Activated T-helper 2 cell treated with anti-CD3 and anti-CD28 coated beads, Interferon-gamma antibody, Interleukin-2, Interleukin-4, amounts not matched to agents 10 μg/mL and 5 μg/mL and 100 μg/mL, durations not matched to agents 14 hours and 24 hours and 36 hours (primary cell): ENCODE results near the gene LAMA5. TPM values are rescaled to one million over a fixed set of nuclear protein-coding genes. Genes with fewer than 3 reads are reported as not detected.

Experiments used
- DNase-seq: peaks from one replicate; pipeline ENCODE4 v3.0.0; 2021; ENCODE audit warnings: low spot score
- H3K27ac Mint-ChIP-seq: one replicate; pipeline ENCODE4 v1.8.0; 2021; ENCODE audit warnings: mixed read lengths
- H3K27me3 Mint-ChIP-seq: one replicate; pipeline ENCODE4 v1.8.0; 2021; ENCODE audit warnings: low read depth, mixed read lengths
- H3K36me3 Mint-ChIP-seq: one replicate; pipeline ENCODE4 v1.8.0; 2021; ENCODE audit warnings: low read depth, mixed read lengths
- H3K4me1 Mint-ChIP-seq: one replicate; pipeline ENCODE4 v1.8.0; 2021; ENCODE audit warnings: low read depth, mixed read lengths
- H3K4me3 Mint-ChIP-seq: one replicate; pipeline ENCODE4 v1.8.0; 2021; ENCODE audit warnings: low read depth, mild to moderate bottlenecking, moderate library complexity, mixed read lengths
- H3K9me3 Mint-ChIP-seq: one replicate; pipeline ENCODE4 v1.8.0; 2021; ENCODE audit warnings: mixed read lengths
- intact Hi-C: fragments of 100-400 bp; cut with micrococcal nuclease; formaldehyde crosslinking; loops from one replicate; pipeline ENCODE4 v1.15.1; 2023
- total RNA-seq: library from RNA; stranded (reverse); gene quantifications from 2 replicates; pipeline ENCODE4 v1.2.3, GENCODE V29; 2022

LAMA5 gene
- total RNA-seq, 1 donor from 2014 or later = 3.9 TPM

- DNase-seq = no peak
- no peak overlapping the region for H3K27ac Mint-ChIP-seq
- H3K4me1 Mint-ChIP-seq = no peaks in the 10 kb centered on the region
- intact Hi-C loops = no loop called here
- no peaks in the 10 kb centered on the region for H3K9me3 Mint-ChIP-seq
- H3K27me3 Mint-ChIP-seq = no peaks in the 10 kb centered on the region
- peaks cover 18% of the 10 kb centered on the region for H3K36me3 Mint-ChIP-seq
- no peak overlapping the region for H3K4me3 Mint-ChIP-seq
Measured at GRCh38 chr20:62276439-62276838, 90.7 kb downstream of the LAMA5 start.

GRCh38 chr20:62275219-62275618, 91.9 kb downstream of the LAMA5 start:
- H3K36me3 Mint-ChIP-seq = peaks cover 17% of the 10 kb centered on the region
- no peak for DNase-seq

GRCh38 chr20:62274332-62274950, 92.7 kb downstream of the LAMA5 start:
- Mint-ChIP-seq H3K27ac (no peak overlapping the region), H3K9me3 (no peaks in the 10 kb centered on the region), H3K4me3 (no peak overlapping the region), H3K36me3 (peaks cover 17% of the 10 kb centered on the region), H3K4me1 (no peaks in the 10 kb centered on the region), H3K27me3 (no peaks in the 10 kb centered on the region)
- no peak for DNase-seq
- intact Hi-C loops = no loop called here

More at GRCh38 chr20:62275219-62275618, 91.9 kb downstream of the LAMA5 start:
- Mint-ChIP-seq H3K4me3 (no peak overlapping the region), H3K4me1 (no peaks in the 10 kb centered on the region), H3K9me3 (no peaks in the 10 kb centered on the region), H3K27ac (no peak overlapping the region), H3K27me3 (no peaks in the 10 kb centered on the region)
- intact Hi-C loops = no loop called here

- Mint-ChIP-seq H3K4me3 (no peak overlapping the region), H3K27ac (no peak overlapping the region), H3K4me1 (no peaks in the 10 kb centered on the region), H3K36me3 (peaks cover 14% of the 10 kb centered on the region), H3K9me3 (no peaks in the 10 kb centered on the region), H3K27me3 (no peaks in the 10 kb centered on the region)
- intact Hi-C loops = no loop called here
- no peak for DNase-seq
Measured at GRCh38 chr20:62273416-62273815, 93.7 kb downstream of the LAMA5 start.

- Mint-ChIP-seq H3K27ac (no peak overlapping the region), H3K27me3 (no peaks in the 10 kb centered on the region), H3K4me1 (no peaks in the 10 kb centered on the region), H3K36me3 (peaks cover 14% of the 10 kb centered on the region), H3K9me3 (no peaks in the 10 kb centered on the region), H3K4me3 (no peak overlapping the region)
- intact Hi-C loops = no loop called here
- no peak for DNase-seq
Measured at GRCh38 chr20:62272200-62272599, 94.9 kb downstream of the LAMA5 start.

GRCh38 chr20:62269871-62270270, 97.2 kb downstream of the LAMA5 start:
- Mint-ChIP-seq H3K4me1 (no peaks in the 10 kb centered on the region), H3K4me3 (no peak overlapping the region), H3K27ac (no peak overlapping the region), H3K36me3 (peaks cover 24% of the 10 kb centered on the region), H3K9me3 (no peaks in the 10 kb centered on the region), H3K27me3 (no peaks in the 10 kb centered on the region)
- intact Hi-C loops = no loop called here
- no peak for DNase-seq

GRCh38 chr20:62269378-62269777, 97.7 kb downstream of the LAMA5 start:
- intact Hi-C loops = no loop called here
- no peak for DNase-seq
- Mint-ChIP-seq H3K36me3 (peaks cover 28% of the 10 kb centered on the region), H3K27ac (no peak overlapping the region), H3K4me1 (no peaks in the 10 kb centered on the region), H3K4me3 (no peak overlapping the region), H3K9me3 (no peaks in the 10 kb centered on the region), H3K27me3 (no peaks in the 10 kb centered on the region)

- H3K9me3 Mint-ChIP-seq = no peaks in the 10 kb centered on the region
- intact Hi-C loops = no loop called here
- DNase-seq = no peak
- H3K4me3 Mint-ChIP-seq = no peak overlapping the region
- H3K27me3 Mint-ChIP-seq = no peaks in the 10 kb centered on the region
- no peak overlapping the region for H3K27ac Mint-ChIP-seq
- H3K4me1 Mint-ChIP-seq = no peaks in the 10 kb centered on the region
- H3K36me3 Mint-ChIP-seq = peaks cover 23% of the 10 kb centered on the region
Measured at GRCh38 chr20:62268228-62268900, 98.7 kb downstream of the LAMA5 start.

GRCh38 chr20:62267543-62267942, 99.6 kb downstream of the LAMA5 start:
- Mint-ChIP-seq H3K4me3 (no peak overlapping the region), H3K36me3 (peaks cover 19% of the 10 kb centered on the region), H3K4me1 (no peaks in the 10 kb centered on the region), H3K27ac (no peak overlapping the region), H3K9me3 (no peaks in the 10 kb centered on the region), H3K27me3 (no peaks in the 10 kb centered on the region)
- no peak for DNase-seq
- intact Hi-C loops = no loop called here

- Mint-ChIP-seq H3K4me1 (no peaks in the 10 kb centered on the region), H3K4me3 (no peak overlapping the region), H3K9me3 (no peaks in the 10 kb centered on the region), H3K36me3 (peaks cover 19% of the 10 kb centered on the region), H3K27me3 (no peaks in the 10 kb centered on the region), H3K27ac (no peak overlapping the region)
- intact Hi-C loops = no loop called here
- no peak for DNase-seq
Measured at GRCh38 chr20:62266851-62267250, 100.3 kb downstream of the LAMA5 start.

GRCh38 chr20:62266340-62266739, 100.8 kb downstream of the LAMA5 start:
- intact Hi-C loops = no loop called here
- no peaks in the 10 kb centered on the region for H3K27me3 Mint-ChIP-seq
- H3K9me3 Mint-ChIP-seq = no peaks in the 10 kb centered on the region
- H3K36me3 Mint-ChIP-seq = peaks cover 23% of the 10 kb centered on the region
- DNase-seq = no peak
- no peak overlapping the region for H3K27ac Mint-ChIP-seq
- H3K4me3 Mint-ChIP-seq = no peak overlapping the region
- H3K4me1 Mint-ChIP-seq = no peaks in the 10 kb centered on the region

- no peak overlapping the region for H3K4me3 Mint-ChIP-seq
- H3K4me1 Mint-ChIP-seq = no peaks in the 10 kb centered on the region
- H3K27me3 Mint-ChIP-seq = no peaks in the 10 kb centered on the region
- intact Hi-C loops = no loop called here
- H3K9me3 Mint-ChIP-seq = no peaks in the 10 kb centered on the region
- DNase-seq = no peak
- H3K27ac Mint-ChIP-seq = no peak overlapping the region
- H3K36me3 Mint-ChIP-seq = peaks cover 23% of the 10 kb centered on the region
Measured at GRCh38 chr20:62265365-62265764, 101.7 kb downstream of the LAMA5 start.

GRCh38 chr20:62263396-62263795, 103.7 kb downstream of the LAMA5 start:
- Mint-ChIP-seq H3K27ac (no peak overlapping the region), H3K36me3 (peaks cover 23% of the 10 kb centered on the region), H3K4me3 (no peak overlapping the region), H3K4me1 (no peaks in the 10 kb centered on the region), H3K9me3 (no peaks in the 10 kb centered on the region), H3K27me3 (no peaks in the 10 kb centered on the region)
- intact Hi-C loops = no loop called here
- no peak for DNase-seq
